Limb (tissue), 2 donors: ENCODE data around the gene DOLPP1.

Experiments
- DNase-seq, 2 donors: peaks; one replicate each; pipeline ENCODE4 v3.0.0-alpha.2; 2016; ENCODE audit errors: extremely low spot score in 2 of 2

DOLPP1 gene

DNA sequence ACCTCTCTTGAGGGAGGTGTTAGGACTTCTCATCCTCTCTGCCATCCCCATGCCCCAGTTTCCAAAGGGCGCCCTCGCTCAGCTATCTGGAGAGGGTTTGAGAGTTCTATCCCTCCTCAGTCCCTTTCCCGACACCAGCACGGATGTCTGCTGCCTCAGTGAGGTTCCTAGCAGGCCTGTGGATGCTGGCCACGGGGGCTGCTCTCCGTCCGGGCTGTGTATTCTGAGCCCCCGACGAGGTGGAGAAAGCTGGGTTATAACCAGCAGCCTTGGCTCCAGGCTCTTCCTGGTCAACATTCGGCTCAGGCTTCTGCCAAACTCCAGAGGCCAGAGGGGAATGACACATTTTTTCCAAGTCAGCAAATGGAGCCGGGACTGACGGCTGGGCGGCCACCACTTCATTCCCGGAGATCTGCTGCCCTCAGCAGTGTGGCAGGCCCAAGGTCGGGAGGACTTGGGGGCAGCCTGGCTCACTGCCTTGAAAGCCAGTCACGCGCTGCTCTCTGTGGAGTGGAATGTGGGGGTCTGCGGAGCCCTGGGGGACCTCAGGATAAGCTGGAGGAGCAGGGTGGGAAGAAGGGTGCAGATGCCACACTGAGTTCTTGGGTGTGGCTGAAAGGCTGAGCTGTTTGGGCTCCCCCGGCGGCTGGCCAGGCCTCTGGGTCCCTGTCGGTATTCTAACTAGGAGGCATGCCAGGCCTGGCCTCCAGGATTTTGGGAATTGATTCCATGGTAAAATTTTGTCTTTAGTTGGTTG, 57.7 kb downstream of the DOLPP1 start:
- DNase-seq, result peak in 1 of 2 donors; percentile 28

DNA sequence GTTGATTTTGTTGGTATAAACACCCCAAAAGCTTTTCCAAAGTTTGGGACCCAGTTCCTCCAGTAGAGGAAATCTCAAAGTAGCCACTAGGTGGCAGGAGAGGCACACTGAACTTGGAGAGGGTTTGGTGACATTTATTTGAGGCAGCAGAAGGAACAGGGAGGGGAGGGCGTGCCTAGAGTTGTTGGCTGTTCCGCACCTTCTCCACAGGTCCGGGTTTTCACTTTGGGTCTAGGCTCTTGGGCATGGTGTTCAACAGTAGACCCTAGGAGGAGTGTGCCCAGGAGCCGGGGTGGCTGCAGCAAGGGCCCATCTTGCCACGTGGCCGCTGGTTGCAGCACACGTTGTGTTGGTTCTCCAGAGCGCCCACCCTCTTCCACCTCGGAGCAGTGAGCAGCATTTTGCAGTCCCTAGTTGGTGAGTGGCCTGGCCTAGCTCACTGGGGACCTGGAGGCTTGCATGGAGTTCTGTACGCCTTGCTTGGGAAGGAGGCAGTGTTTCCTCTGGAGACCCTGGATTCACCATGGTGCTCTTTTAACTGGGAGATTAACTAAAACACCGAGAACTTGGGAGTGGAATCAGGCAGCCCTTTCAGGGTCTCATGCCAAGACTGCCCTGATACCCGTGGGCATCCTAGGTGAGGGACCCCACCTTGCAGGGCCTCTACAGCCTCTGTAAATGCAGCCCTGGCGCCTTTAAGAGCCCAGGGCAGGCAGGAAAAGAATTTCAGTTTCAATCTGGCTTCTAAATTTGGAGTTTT, 58.5 kb downstream of the DOLPP1 start:
- DNase-seq, result peak; percentile 89 to 93

DNA sequence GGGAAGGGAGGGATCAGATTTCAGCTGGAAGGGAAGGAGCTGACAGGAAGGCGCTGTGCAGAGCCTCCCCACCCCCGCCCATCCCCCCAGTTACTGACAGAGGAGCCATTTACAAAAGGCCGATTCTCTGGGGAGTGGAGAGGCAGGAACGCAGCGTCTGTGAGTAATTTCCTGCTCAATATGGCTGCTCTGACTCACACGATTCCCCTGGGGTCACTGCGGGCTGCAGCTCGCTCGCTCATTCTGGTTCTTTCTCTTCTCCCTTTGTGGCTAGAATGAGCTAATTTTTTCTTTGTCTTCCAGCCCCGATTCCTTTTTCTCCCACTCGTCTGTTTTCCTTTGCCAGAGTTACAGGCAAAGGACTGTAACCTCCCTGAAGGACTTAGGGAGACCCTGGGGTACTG, 59.1 kb downstream of the DOLPP1 start:
- DNase-seq, result peak; percentile 95 to 99
